ENCODE measurements around the gene TIPRL. TPM values are rescaled to one million over a fixed set of nuclear protein-coding genes. Genes with fewer than 3 reads are reported as not detected.
A peak's percentile ranks its signal among the peaks of the same experiment; 100 is the strongest.

TIPRL gene
- total RNA-seq, 1 donor from 2014 or later: 28.9 TPM

DNA sequence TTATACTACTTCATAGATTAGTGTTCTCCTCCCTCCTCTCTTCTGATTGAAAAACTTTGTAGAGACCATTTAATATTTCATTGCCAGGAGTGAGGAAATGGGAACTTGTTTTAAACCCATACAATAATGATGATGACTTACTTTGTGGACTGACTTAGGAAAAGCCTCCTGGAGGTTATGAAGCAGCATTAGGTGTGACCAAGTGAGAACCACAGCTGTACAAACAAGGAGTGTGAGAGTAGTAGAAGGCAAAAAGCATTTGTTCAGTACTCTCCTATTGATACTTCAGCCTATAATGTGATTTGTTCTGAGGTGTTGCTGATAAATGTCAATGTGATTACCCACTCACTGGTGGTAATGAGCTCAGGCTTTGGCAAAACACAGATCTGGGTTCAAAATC lies 8.4 kb downstream of the TIPRL start:
- H3K27ac Mint-ChIP-seq: no peak overlapping the region
- H3K36me3 Mint-ChIP-seq: peaks cover 17% of the 10 kb centered on the region
- H3K4me1 Mint-ChIP-seq: peaks cover 15% of the 10 kb centered on the region
- no peak overlapping the region for H3K4me3 Mint-ChIP-seq
- no peaks in the 10 kb centered on the region for H3K27me3 Mint-ChIP-seq (ENCODE audit: low read depth)
- no peaks in the 10 kb centered on the region for H3K9me3 Mint-ChIP-seq
- no peak for DNase-seq (ENCODE audit: low spot score in 2 of 2, unreplicated experiment in 2 of 2)
- TF ChIP-seq, protein P1, sequence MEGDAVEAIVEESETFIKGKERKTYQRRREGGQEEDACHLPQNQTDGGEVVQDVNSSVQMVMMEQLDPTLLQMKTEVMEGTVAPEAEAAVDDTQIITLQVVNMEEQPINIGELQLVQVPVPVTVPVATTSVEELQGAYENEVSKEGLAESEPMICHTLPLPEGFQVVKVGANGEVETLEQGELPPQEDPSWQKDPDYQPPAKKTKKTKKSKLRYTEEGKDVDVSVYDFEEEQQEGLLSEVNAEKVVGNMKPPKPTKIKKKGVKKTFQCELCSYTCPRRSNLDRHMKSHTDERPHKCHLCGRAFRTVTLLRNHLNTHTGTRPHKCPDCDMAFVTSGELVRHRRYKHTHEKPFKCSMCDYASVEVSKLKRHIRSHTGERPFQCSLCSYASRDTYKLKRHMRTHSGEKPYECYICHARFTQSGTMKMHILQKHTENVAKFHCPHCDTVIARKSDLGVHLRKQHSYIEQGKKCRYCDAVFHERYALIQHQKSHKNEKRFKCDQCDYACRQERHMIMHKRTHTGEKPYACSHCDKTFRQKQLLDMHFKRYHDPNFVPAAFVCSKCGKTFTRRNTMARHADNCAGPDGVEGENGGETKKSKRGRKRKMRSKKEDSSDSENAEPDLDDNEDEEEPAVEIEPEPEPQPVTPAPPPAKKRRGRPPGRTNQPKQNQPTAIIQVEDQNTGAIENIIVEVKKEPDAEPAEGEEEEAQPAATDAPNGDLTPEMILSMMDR (IDR thresholded peaks at IDR 0.05; ENCODE audit: unreplicated experiment): no peak

DNA sequence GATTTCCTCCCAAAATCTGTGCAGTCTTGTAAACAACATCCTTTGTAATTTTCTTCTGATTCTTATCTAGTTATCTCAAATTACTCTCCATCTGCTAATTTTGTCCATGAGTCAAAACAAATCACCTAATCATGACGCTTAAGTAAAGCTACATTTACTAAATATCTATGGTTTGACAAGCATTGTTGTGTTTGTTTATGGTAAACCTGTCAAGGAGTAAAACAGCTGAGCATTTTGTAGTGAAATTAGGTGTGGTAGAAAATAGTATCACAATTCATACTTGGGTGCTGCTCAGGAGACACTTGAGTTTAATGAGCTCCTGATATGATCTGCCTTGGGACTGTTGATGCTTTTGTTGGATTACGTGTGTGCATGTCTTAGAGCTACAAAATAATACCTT lies 11.6 kb downstream of the TIPRL start:
- no peaks in the 10 kb centered on the region for H3K9me3 Mint-ChIP-seq
- peaks cover 29% of the 10 kb centered on the region for H3K36me3 Mint-ChIP-seq
- TF ChIP-seq, protein P1 (IDR thresholded peaks at IDR 0.05; ENCODE audit: unreplicated experiment): no peak

GRCh38 chr1:168195199-168196135 lies 16.7 kb downstream of the TIPRL start:
- H3K4me3 Mint-ChIP-seq: no peak overlapping the region
- TF ChIP-seq, protein P1 (IDR thresholded peaks at IDR 0.05; ENCODE audit: unreplicated experiment): no peak
- DNase-seq (ENCODE audit: low spot score in 2 of 2, unreplicated experiment in 2 of 2): no peak
- H3K36me3 Mint-ChIP-seq: peaks cover 40% of the 10 kb centered on the region
- H3K27me3 Mint-ChIP-seq (ENCODE audit: low read depth): no peaks in the 10 kb centered on the region
- peaks cover 6% of the 10 kb centered on the region for H3K4me1 Mint-ChIP-seq
- peak overlapping the region; percentile 26 for H3K27ac Mint-ChIP-seq
- no peaks in the 10 kb centered on the region for H3K9me3 Mint-ChIP-seq

More for the DNA sequence above, 11.6 kb downstream of the TIPRL start:
- Mint-ChIP-seq H3K4me1 (peaks cover 13% of the 10 kb centered on the region), H3K27me3 (ENCODE audit: low read depth) (no peaks in the 10 kb centered on the region), H3K27ac (no peak overlapping the region), H3K4me3 (no peak overlapping the region)
- no peak for DNase-seq (ENCODE audit: low spot score in 2 of 2, unreplicated experiment in 2 of 2)

- TF ChIP-seq, protein P1 (IDR thresholded peaks at IDR 0.05; ENCODE audit: unreplicated experiment): no peak
- DNase-seq (ENCODE audit: low spot score in 2 of 2, unreplicated experiment in 2 of 2): no peak
- Mint-ChIP-seq H3K27ac (no peak overlapping the region), H3K36me3 (peaks cover 49% of the 10 kb centered on the region), H3K4me1 (peaks cover 3% of the 10 kb centered on the region), H3K27me3 (ENCODE audit: low read depth) (no peaks in the 10 kb centered on the region), H3K4me3 (no peak overlapping the region), H3K9me3 (peaks cover 3% of the 10 kb centered on the region)
Measured at GRCh38 chr1:168199056-168199455, 20.3 kb downstream of the TIPRL start.

DNA sequence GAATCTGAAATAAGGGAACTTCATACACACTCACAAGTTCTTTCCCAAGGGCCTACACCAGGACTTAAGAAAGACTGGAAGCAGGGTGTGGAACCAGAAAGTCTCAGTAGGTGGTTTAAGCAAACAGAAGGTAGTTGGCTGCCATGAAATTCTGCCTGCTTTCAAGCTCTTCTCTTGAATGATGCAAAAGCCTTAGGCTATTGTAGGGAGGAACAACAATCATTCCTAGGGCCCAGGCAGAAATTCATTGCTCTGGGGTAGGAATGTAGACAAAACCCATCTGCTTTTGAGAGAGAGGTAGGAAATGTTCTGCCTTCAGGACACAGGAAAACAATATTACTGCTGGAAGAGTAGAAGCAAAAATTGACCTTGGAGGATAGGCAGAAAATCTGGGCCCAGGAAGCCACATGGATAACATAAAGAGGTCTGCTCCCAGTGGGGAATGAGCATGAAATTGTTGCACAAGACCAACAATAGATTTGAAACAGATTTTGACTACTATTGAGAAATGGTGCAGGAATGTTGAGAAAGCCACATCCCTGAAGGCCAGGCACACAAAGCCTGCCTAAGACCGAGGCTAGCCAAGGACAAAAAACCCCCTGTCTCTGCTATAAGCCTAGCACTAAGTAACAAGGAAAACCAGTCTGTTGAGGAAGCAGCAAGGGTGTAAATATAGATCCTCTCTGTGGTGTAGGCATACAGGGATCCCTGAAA lies 24.3 kb downstream of the TIPRL start:
- Mint-ChIP-seq H3K9me3 (peaks cover 21% of the 10 kb centered on the region), H3K27ac (no peak overlapping the region), H3K36me3 (peaks cover 45% of the 10 kb centered on the region), H3K27me3 (ENCODE audit: low read depth) (no peaks in the 10 kb centered on the region), H3K4me3 (no peak overlapping the region), H3K4me1 (no peaks in the 10 kb centered on the region)
- DNase-seq (ENCODE audit: low spot score in 2 of 2, unreplicated experiment in 2 of 2): no peak
- TF ChIP-seq, protein P1 (IDR thresholded peaks at IDR 0.05; ENCODE audit: unreplicated experiment): no peak
